ENCODE results near the gene MAD1L1.

The MAD1L1 gene

GRCh38 chr7:1946025-1946772, 286.5 kb downstream of the MAD1L1 start:
- DNase-seq = no peak

DNA sequence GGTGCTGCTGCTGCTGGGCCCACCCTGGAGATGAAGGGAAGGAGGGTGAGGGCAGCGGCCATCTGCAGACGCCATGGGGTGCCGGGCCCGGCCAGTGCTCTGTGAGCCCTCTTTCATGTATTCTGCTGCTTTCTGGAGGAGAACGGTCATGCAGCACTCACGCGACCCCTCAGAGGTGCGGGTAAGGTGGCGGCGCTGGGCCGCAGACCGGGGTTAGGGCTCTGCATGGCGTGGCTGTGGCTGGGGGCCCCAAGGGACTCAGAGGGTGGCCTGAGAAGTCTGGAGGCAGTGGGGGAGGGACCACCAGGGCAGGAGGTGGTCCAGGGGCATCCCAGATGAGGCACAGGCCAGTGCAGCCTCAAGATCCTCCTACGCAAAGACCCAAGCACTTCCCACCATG, 287.2 kb downstream of the MAD1L1 start:
- no peak for DNase-seq

DNA sequence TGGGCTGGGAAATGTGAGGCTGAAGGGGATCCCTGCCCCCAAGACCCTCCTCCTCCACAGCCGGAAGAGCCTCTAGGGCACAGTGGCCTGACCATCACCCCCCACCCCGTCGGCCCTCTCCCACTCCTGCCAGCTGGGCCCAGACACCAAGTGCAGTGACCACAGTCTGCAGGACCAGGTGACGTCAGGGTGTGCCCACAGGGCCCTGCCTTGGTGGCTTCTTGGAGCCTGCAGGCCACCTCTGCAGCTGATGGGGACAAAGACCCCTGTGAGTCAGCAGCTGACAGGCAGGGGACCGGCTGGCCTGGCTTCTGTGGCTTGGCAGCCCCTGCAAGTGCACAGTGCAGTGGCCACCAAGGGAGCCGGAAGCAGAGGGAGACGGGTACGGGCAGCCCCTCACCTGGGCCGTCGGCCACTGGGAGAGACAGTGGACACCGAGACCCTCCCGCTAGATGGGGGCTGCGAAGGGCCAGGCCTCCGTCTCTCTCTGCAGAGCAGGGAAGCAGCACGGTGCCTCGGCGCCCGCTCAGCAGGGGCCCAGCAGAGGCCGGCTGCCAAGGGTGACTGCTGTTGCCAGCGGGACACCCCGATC, 288.0 kb downstream of the MAD1L1 start:
- DNase-seq = no peak

- DNase-seq = no peak
These were observed 288.7 kb downstream of the MAD1L1 start for GRCh38 chr7:1943933-1944618.

DNA sequence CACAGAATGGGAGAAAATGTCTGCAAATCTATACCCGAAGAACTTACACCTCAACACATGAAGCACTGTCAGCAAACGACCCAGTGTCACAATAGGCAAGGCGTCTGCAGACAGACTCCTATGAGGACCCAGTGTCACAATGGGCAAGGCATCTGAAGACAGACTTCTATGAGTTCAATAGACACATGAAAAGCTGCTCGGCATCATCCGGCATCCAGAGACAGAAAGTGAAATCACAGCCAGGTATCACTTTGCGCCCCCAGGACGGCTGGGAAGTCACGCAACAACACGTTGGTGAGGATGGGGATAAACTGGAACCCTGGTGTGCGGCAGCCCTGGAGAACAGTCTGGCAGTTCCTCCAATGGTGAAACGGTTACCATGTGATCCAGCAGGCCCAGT, 289.4 kb downstream of the MAD1L1 start:
- no peak for DNase-seq

DNA sequence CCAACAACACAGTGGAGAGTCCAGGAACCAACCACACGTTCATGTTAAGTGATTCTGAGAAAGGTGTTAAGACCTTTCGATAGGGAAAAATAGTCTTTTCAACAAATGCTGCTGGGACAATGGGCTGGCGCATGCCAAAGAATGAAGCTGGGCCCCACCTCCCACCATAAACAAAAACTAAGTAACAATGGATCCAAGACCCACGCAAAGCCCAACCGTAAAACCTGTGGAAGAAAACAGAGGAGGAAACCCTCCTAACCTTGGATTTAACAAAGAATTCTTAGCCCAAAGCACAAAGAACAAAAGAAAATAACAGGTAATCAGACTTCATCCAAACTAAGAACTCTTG, 289.8 kb downstream of the MAD1L1 start:
- no peak for DNase-seq

DNA sequence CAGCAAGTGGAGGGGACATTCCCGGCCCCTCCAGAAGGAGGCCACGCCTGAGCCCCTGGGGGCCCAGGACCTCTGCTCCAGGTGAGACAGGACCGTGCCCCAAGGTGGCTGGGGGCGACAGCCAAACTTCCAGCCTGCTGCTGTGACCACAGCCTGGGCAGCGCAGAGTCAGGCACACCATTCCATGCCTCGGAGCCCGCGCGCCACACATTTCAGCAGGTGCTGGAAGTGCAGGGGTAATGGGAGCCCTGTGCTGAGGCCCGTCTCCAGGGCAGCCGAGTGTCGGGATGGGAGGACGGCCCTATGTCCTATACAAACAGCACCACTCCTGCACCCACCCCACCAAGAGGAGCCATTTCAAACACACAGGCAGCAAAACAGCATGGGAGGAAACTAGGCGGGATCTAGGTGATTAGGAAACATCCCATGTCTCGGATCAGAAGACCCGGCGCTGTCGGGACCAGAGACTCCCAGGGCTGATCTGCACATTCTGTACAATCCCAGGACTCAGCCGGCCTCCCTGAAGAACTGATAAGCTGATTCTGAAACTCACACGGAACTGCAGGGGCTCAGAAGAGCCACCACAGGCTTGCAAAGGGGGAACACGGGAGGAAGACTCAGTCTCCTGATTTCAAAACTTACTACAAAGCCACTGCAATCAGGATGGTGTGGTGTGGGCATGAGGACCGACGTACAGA, 290.4 kb downstream of the MAD1L1 start:
- no peak for DNase-seq

DNA sequence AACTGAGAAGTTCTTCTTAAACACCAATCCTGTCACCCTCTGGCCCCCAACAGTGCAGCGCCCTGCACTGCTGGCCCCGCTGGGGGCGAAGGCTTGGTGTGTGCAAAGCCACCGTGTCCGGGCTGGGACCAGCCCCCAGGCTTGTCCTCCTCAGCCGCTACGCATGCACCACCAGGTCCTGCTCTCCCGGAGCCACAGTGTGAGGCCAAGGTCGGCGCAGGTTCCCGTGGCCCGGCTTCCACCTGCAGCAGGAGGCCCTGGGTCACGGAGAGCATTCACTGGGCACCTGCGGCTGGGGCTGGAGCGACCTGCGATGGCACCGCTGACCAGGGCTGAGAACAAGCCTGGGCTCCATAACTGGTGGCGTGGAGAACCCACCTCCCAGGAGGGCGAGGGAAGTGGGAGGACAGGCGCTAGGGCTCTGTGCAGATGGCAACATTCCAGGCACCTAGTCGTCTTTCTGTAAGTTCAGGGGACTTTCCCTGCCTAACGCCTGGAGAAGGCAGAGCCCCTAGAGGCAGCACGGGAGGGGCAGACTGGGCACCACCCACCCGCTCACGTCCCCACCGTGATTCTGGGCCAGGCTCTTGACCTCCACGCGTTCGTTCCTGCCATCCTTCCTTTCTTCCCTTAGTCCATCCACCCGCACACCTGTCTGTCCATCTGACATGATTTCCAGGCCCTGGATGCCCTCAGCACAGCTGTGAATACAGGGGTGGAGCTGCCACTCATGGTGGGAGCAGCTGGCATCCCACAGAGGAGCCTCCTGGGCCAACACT, 291.1 kb downstream of the MAD1L1 start:
- no peak for DNase-seq

- DNase-seq = no peak
These were observed 291.9 kb downstream of the MAD1L1 start for GRCh38 chr7:1940863-1941262.

- peak; percentile 77 for DNase-seq
These were observed 292.4 kb downstream of the MAD1L1 start for GRCh38 chr7:1940402-1940786.

DNA sequence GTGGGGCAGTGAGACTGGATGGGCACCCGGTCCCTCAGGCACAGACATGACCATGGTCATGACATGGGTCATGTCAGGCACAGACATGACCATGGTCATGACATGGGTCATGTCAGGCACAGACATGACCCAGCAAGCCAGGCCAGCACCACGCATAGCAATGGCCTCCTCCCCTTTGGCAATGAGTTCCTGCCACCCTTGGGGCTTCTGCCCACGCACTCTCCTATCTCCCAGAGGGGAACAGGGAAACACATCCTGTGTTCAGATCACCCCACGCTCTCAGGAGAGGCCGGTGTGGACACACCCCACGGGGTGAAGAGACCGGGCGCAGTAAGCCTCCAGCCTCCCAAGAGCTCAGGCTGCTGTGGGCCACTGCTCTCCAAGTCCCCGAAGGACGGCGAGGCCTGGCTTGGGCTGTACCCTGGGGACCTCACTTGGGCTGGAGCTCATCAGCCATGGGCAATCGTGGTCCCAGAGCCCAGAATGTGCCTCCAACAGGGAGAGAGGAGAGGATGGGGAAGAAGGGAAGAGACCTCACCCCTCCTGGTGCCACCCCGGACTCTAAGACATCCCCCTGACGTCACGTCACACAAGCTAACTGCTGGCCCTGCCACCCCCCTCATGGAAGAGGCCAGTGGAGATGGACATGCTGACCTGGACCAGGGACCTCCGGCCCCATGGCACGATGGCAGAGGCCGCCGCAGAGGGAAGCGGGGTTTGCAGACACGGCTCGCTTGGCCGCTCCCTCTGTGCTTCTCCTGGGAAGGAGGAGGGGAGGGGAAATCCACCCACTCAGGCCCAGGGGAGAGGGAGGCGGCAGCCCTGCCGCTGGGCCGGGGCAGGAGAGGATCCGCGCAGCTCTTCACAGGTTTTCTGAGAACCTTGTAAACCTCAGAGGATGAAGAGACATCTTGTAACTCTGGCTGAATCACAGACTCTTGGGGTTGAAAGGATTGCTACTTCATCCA, 293.0 kb downstream of the MAD1L1 start:
- DNase-seq = no peak

- no peak for DNase-seq
These were observed 293.8 kb downstream of the MAD1L1 start for GRCh38 chr7:1938788-1939433.

- DNase-seq = no peak
These were observed 295.5 kb downstream of the MAD1L1 start for GRCh38 chr7:1937252-1937605.

GRCh38 chr7:1936531-1937251, 296.1 kb downstream of the MAD1L1 start:
- no peak for DNase-seq

DNA sequence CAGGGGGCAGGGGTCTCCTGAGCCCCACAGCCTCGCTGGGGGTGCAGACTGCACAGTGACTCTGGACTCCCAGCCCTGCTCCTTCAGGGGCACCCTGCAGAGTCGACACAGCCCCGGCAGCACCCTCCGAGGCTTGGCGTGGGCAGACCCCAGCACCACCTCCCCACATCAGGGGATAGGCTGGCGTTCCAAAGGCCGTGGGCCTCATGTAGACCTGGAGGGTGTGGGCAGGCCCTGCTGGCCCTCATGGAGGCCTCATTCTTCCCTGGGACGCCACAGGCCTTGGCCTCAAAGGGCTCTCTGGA, 296.8 kb downstream of the MAD1L1 start:
- no peak for DNase-seq

- DNase-seq = no peak
These were observed 297.4 kb downstream of the MAD1L1 start for GRCh38 chr7:1935176-1936005.

GRCh38 chr7:1934756-1935155, 298.0 kb downstream of the MAD1L1 start:
- no peak for DNase-seq

GRCh38 chr7:1934017-1934416, 298.7 kb downstream of the MAD1L1 start:
- no peak for DNase-seq

GRCh38 chr7:1933066-1933750, 299.5 kb downstream of the MAD1L1 start:
- no peak for DNase-seq

All from SIG-M5 (cell line).